HG03457 (cell line): ENCODE measurements around the gene VPS26B.
"Not testable (repeated sequence)": the region's sequence is repeated elsewhere in the genome, so short reads cannot be mapped to it uniquely, and the experiment has no call there.

Source experiments
- ATAC-seq: cut with Tn5 transposase; IDR thresholded peaks from one replicate; pipeline ENCODE4 v1.9.1; 2021; ENCODE audit warnings: moderate number of reproducible peaks; ENCODE audit not compliant: unreplicated experiment

Gene VPS26B

DNA sequence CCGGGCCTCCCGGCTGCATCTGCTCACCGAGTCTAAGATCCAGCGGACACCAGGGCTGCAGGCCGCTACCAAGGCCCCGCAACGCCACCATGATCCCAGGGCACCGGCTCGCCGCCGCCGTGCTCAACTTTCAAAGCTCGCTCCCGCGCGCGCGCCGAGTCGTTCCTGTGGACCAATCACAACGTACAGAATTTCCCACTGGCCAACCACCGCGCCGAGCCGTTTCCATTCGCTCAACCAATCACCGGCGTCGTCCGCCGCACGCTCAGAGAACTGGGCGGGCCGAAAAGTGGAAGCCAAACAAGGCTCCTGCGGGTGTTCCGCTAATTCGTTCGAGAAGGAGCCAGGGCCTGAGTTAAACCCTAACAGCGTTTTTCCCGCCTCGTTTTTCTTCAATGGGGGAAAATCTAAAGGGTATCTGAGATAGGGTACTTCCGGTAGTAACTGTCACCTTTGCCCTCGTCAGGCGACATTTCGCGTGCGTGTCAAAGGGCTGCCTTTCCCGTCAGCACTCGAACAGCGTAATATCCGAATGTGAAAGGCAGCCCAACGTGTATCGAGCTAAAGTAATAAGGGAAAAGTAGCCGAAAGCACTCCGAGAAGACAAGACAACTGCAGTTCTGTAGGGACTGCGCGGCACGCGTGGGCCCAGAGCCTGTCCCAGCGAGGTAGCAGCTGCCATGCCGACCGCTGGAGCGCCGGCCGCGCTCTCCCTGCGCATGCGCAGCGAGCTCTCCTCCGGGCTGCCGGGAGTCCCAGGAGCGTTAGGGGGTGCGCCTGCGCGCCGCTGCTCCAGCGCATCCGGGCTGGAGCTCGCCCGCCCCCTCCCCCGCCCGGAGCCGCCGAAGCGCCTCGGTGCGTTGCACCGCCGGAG, at the start of gene VPS26B, which contains the start of gene NCAPD3:
Gene VPS26B, plus strand, starts transcription at position 836 of the 874 bp plus-strand sequence. CDS start 452 bp downstream, outside the sequence.
Gene NCAPD3, minus strand, starts transcription at position 132 of the 874 bp plus-strand sequence. Its CDS starts 41 bp downstream, at position 91.
- peak; percentile 67 for ATAC-seq

DNA sequence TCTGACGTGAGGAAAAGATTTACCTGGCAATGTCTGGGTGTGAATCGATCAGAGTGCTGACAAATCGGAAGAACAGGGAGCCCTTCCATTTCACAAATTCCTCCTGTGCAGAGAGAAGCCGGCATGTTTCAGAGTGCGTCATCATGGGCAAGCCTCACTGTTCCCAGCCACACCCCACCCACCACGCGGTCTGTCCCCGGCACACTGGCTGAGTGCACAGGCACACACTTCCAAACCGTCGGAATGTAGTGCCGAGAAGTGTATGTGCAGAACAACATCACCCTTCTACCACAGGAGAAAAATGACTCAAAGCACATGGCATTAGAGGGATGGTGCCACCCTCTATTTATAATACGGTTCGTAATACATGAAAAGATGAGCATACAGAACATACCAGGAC, 48.2 kb upstream of the VPS26B start:
- no peak for ATAC-seq

- ATAC-seq, result no peak
Observed at GRCh38 chr11:134178032-134178674, 46.3 kb upstream of the VPS26B start.

- ATAC-seq, result no peak
Observed at GRCh38 chr11:134181707-134182106, 42.8 kb upstream of the VPS26B start.

GRCh38 chr11:134188092-134188491, 36.4 kb upstream of the VPS26B start:
- not testable (repeated sequence) for ATAC-seq

- ATAC-seq, result no peak
Observed at GRCh38 chr11:134196756-134197155, 27.7 kb upstream of the VPS26B start.

DNA sequence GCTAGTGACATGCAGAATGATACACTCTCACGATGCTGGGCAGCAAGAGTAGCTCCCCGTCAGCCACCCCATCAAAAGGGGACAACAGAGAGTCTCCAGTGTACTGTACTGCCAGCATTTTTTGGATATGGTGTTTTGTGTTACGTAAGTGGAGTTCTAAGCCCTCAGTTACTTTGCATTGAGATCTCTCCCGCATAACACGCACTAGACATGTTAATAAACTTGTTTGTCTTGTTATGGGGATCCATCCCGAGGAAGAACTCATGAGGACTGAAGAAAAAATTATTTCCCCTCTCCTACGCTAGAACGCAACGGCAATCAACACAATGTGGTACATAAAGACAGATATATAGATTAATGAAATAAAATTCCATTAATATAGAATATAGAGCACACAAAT, 24.9 kb upstream of the VPS26B start:
- ATAC-seq, result no peak

GRCh38 chr11:134200688-134201087, 23.8 kb upstream of the VPS26B start:
- no peak for ATAC-seq

DNA sequence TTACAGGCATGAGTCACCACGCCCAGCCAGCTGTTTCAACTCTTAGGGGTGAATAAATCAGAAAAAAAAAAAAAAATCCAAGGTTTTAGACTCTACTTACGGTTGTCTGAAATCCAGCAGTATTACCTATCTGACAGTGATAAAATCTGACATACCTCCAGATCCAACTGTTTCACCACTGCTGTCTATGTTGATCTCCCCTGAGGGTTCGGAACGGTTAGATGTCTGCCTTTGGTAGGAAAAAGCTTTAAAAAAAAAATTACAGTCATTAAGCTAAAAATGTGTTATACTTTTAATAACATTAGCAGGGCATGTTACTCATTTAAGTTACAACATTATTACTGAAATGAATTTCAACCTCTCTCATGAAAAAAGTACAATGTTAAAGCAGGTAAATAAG, 21.8 kb upstream of the VPS26B start:
- no peak for ATAC-seq

DNA sequence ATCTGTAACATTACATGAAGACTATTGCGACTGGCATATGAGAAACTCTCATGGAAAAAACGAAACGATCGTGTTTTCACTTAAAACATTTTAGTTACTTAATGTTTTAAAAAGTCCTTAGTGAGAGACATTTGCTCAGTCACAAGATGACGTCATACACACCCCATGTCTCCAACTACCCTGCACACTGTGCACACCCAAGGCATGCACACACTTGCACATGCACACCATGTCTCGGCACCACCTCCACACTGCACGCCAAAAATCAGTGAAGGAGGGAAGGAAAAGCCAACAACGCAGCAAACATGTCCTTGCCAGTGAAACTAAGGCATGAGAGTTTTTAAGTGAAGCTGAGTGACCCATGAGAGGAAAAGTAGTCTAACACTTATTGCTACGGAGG, 18.7 kb upstream of the VPS26B start:
- ATAC-seq, result no peak

- no peak for ATAC-seq
Observed at GRCh38 chr11:134206185-134206584, 18.3 kb upstream of the VPS26B start.

GRCh38 chr11:134207538-134208239, 16.8 kb upstream of the VPS26B start:
- ATAC-seq, result no peak

GRCh38 chr11:134215836-134216235, 8.6 kb upstream of the VPS26B start:
- ATAC-seq, result no peak

DNA sequence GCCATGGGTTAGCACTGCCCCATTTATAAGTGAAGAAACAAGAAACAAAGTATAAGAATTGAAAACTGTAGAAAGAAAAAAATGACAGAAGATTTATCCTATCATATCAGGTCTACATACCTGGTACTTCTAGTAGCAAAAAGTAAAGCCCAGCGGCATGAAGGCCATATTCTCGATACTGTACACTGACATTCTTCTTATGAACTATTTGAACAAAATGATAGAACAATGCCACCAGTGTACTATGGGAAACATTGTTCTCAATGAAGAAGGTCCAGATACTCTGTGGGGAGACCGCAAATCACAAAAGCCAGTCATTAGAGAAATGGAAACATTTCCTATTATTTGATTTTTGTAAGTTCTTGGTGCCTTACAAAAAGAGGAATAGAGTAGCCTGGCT, 7.7 kb upstream of the VPS26B start:
- no peak for ATAC-seq

GRCh38 chr11:134223121-134223520, 1.4 kb upstream of the VPS26B start:
- no peak for ATAC-seq

DNA sequence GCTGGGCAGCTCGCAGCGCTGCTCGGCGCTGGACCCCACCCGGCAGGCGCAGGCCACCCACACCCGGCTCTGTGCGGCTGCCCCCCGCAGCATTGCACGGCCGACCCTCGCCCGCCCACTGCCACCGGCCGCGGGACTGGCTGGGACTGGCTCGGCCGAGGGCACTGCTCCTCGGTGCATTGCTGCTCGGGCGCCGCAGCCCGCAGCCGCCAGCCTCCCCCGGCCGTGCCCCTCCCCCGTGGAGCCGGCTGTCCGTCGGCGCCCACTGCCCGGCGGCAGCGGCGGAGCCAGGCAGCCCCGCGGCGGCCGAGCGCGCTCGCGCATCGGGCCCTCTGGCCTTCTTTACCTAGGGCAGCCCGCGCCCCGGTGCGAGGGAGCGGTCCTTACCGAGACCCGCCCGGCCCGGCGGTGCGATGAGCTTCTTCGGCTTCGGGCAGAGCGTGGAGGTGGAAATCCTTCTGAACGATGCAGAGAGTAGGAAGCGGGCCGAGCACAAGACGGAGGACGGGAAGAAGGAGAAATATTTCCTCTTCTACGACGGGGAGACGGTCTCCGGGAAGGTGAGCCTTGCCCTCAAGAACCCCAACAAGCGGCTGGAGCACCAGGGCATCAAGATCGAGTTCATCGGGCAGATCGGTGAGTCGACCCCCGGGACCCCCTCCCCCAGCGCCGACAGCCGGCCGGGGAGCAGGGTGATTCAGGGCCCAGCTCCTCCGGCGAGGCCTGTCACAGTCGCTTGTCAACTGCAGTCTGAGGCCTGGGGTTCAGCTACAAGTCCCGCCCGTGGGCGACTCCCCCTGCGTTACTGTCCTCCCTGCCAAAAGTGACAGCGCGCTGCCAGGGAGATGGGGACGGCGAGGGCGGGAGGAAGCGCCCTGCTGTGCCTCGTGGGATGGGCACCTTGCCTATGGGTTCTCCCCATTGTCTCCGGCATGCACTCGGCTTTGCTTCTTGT, 516 bp downstream of the VPS26B start:
- ATAC-seq, result peak; percentile 18

- no peak for ATAC-seq
Observed at GRCh38 chr11:134226806-134227325, 2.4 kb downstream of the VPS26B start.

GRCh38 chr11:134228625-134229024, 4.2 kb downstream of the VPS26B start:
- ATAC-seq, result peak; percentile 48

DNA sequence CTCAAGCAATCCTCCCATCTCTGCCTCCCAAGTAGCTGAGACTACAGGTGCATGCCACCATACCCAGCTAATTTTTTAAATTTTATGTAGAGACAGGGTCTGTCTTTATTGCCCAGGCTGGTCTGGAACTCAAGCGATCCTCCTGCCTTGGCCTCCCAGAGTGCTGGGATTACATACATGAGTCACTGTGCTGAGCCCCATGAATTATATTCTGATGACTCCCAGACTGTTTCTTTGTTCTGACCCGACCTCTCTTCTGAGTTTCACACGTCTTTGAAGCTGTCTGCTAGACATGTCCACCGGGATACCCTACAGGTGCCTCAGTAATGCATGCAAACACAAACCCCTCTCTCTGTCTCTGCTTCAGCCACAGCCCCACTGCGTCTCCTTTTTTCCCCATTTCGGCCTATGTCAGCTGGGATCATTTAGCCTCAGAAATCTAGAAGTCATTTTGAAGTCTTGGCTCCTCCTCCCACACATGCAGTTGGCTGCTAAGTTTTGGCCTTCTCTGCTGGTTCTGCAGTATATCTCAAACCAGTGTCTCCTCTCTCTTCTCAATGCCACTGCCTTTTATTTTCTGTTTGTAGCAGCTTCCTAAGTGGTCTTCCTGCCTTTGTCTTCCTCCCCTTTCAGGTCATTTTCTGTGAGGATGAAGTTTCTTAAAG, 4.8 kb downstream of the VPS26B start:
- no peak for ATAC-seq

DNA sequence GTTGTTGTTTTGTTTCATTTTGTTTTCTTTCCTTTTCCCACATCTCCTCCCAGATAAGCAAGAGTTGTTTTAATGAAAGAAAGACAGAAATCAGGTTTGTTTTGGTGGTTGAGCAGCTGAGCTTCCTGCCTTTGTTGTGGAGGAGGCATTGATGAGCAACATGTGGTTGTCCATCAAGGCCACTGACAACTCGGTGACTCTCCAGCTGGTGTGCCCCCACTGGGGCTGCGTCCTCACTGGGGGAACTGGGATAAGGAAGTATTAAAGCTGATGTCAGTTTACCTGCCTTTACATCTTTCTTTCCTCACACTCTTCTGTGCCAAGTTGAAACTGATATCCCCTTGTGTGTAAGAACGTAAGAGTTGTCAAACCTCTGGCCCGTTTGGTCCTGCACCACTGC, 5.9 kb downstream of the VPS26B start:
- ATAC-seq, result no peak
